Adrenal gland (tissue), 5 donors: ENCODE measurements around the gene ATP6V0D1.

Experiments used
- POLR2A ChIP-seq, 2 donors: fragments of 450-650 bp; IDR thresholded peaks; one replicate each; pipeline ENCODE4 v1.6.1; 2017; ENCODE audit warnings: antibody characterized with exemption in 2 of 2, mild to moderate bottlenecking in 2 of 2, moderate library complexity in 1 of 2
- TF ChIP-seq, protein P1 (sequence below), 6 experiments: fragments of 450-650 bp in 4 of 6; fragments of 200-600 bp in 2 of 6; sonication (generic) in 1 of 6; IDR thresholded peaks; 1 replicate in 5 of 6; 2 replicates in 1 of 6; pipeline versions ENCODE4 v1.5.1 to v1.8.0; 2016 to 2021; ENCODE audit warnings: antibody characterized with exemption in 6 of 6, mild to moderate bottlenecking in 2 of 6, moderate library complexity in 1 of 6
- donor health status: DM: no; HTN: no; CAD: no.

- TF ChIP-seq, protein P1, sequence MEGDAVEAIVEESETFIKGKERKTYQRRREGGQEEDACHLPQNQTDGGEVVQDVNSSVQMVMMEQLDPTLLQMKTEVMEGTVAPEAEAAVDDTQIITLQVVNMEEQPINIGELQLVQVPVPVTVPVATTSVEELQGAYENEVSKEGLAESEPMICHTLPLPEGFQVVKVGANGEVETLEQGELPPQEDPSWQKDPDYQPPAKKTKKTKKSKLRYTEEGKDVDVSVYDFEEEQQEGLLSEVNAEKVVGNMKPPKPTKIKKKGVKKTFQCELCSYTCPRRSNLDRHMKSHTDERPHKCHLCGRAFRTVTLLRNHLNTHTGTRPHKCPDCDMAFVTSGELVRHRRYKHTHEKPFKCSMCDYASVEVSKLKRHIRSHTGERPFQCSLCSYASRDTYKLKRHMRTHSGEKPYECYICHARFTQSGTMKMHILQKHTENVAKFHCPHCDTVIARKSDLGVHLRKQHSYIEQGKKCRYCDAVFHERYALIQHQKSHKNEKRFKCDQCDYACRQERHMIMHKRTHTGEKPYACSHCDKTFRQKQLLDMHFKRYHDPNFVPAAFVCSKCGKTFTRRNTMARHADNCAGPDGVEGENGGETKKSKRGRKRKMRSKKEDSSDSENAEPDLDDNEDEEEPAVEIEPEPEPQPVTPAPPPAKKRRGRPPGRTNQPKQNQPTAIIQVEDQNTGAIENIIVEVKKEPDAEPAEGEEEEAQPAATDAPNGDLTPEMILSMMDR (IDR thresholded peaks at IDR 0.05): no peak
- TF ChIP-seq POLR2A (IDR thresholded peaks at IDR 0.05): no peak
Observed at GRCh38 chr16:67413978-67414911, 66.7 kb downstream of the ATP6V0D1 start.
